Measurements from ENCODE around the gene LY6G6D.

DNA sequence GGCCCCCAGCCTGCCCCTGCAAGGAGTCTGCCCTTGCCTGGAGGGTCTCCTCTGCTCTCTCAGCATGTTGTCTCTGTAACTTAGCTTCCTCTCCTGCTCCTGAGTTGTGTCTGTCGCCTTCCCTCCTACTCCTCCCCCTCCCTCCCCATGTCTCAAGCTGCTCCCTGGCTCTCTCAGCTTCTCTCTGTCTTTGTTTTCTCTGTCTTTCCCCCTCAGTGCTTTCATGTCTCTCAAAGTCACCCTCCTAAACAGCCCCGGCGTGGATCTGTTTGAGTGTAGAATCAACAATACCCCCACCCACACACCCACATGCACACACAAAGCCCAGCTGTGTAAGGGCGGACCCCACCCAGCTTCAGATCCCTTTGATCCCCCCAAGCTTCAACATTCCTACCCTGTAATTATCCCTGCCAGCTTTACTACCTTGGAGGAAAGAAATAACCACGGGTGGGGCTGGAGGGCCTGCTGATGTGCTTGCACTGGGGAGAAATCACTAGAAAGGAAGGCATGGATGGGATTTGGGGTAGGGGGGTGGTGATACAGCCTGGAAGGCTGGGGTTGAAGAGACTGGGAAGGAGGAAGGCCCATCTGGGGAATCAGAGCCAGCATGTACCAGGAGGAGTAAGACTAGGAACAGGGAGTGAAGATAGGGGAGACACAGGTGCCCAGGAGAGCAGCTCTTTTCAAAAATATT lies 1.0 kb upstream of the LY6G6D start:
- TF ChIP-seq POLR2AphosphoS5 (IDR thresholded peaks at IDR 0.05) (no peak), POLR2A (IDR thresholded peaks at IDR 0.05) (no peak), EP300 (IDR thresholded peaks at IDR 0.05; ENCODE audit: low read depth) (no peak)
- TF ChIP-seq, protein P1, sequence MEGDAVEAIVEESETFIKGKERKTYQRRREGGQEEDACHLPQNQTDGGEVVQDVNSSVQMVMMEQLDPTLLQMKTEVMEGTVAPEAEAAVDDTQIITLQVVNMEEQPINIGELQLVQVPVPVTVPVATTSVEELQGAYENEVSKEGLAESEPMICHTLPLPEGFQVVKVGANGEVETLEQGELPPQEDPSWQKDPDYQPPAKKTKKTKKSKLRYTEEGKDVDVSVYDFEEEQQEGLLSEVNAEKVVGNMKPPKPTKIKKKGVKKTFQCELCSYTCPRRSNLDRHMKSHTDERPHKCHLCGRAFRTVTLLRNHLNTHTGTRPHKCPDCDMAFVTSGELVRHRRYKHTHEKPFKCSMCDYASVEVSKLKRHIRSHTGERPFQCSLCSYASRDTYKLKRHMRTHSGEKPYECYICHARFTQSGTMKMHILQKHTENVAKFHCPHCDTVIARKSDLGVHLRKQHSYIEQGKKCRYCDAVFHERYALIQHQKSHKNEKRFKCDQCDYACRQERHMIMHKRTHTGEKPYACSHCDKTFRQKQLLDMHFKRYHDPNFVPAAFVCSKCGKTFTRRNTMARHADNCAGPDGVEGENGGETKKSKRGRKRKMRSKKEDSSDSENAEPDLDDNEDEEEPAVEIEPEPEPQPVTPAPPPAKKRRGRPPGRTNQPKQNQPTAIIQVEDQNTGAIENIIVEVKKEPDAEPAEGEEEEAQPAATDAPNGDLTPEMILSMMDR (IDR thresholded peaks at IDR 0.05): no peak

Measured in transverse colon (tissue), 4 donors.